ENCODE results near the gene TOPBP1. TPM values are rescaled to one million over a fixed set of nuclear protein-coding genes. Genes with fewer than 3 reads are reported as not detected.

The TOPBP1 gene
- total and polyA plus RNA-seq, 2 of the 8 experiments (the other 6 are each of a cell fraction or from before 2014, with no cell fraction given), result 19.7 to 35.9 TPM

GRCh38 chr3:133607816-133608215 lies 53.9 kb downstream of the TOPBP1 start (continued):
- TF ChIP-seq, protein P1, sequence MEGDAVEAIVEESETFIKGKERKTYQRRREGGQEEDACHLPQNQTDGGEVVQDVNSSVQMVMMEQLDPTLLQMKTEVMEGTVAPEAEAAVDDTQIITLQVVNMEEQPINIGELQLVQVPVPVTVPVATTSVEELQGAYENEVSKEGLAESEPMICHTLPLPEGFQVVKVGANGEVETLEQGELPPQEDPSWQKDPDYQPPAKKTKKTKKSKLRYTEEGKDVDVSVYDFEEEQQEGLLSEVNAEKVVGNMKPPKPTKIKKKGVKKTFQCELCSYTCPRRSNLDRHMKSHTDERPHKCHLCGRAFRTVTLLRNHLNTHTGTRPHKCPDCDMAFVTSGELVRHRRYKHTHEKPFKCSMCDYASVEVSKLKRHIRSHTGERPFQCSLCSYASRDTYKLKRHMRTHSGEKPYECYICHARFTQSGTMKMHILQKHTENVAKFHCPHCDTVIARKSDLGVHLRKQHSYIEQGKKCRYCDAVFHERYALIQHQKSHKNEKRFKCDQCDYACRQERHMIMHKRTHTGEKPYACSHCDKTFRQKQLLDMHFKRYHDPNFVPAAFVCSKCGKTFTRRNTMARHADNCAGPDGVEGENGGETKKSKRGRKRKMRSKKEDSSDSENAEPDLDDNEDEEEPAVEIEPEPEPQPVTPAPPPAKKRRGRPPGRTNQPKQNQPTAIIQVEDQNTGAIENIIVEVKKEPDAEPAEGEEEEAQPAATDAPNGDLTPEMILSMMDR (IDR thresholded peaks at IDR 0.05; ENCODE audit: control extremely low read depth in 1 of 3, insufficient read depth in 1 of 3, low read depth in 1 of 3, low read length in 3 of 3), result no peak
- TF ChIP-seq EZH2 (IDR thresholded peaks at IDR 0.05; ENCODE audit: low read depth, low read length, severe bottlenecking) (no peak), POU5F1 (IDR thresholded peaks at IDR 0.05; ENCODE audit: low read depth, low read length) (no peak), RFX5 (IDR thresholded peaks at IDR 0.05; ENCODE audit: borderline replicate concordance, low read depth, low read length) (no peak)

All from H1 (cell line).